ENCODE data around the gene ITGA2B. TPM values are rescaled to one million over a fixed set of nuclear protein-coding genes. Genes with fewer than 3 reads are reported as not detected.

The ITGA2B gene
- total and polyA plus RNA-seq, 10 of the 15 experiments (the other 5 are each of a cell fraction or from before 2014, with no cell fraction given) = 0.04 to 0.51 (median 0.21) TPM; not detected in 1

GRCh38 chr17:44383861-44384260 lies 5.6 kb downstream of the ITGA2B start (continued):
- TF ChIP-seq HSF1 (IDR thresholded peaks at IDR 0.05; ENCODE audit: low read depth, low read length) (no peak), ZNF592 (IDR thresholded peaks at IDR 0.05) (no peak), CHD2 (IDR thresholded peaks at IDR 0.05; ENCODE audit: borderline replicate concordance, low read depth, low read length) (no peak), ESRRA (IDR thresholded peaks at IDR 0.05; ENCODE audit: low read length) (no peak), JUNB (IDR thresholded peaks at IDR 0.05) (no peak), MAX (IDR thresholded peaks at IDR 0.05; ENCODE audit: low read depth, low read length) (no peak), MYC (IDR thresholded peaks at IDR 0.05; ENCODE audit: insufficient read depth, insufficient read length, insufficient replicate concordance, low read length, severe bottlenecking) (no peak), MYB (IDR thresholded peaks at IDR 0.05; ENCODE audit: borderline replicate concordance, low read depth, low read length) (no peak)

Measured in GM12878 (cell line).